Measurements from ENCODE around the gene LIX1L.

DNA sequence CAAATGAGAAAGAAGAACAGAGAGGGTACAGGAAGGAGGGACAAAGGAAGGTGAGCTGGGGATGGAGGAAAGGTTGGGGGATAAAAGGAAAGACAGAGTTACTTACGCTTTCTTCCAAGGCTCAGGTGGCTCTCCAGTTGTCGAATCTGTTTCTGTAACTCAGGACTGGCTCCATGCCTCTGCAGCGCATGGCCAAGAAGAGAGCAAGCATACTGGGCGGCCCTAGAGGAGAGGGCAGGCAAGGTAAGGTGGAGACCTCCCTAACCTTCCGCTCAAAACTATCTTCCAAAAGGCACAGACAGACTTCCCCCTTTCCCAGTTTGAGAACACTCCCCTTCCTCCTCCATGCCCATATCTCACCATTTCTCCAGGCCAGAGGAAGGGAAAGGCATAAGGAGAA is 40.2 kb downstream of the LIX1L start:
- TF ChIP-seq POLR2AphosphoS5 (IDR thresholded peaks at IDR 0.05; ENCODE audit: low read depth, low read length): no peak
- no peak for TF ChIP-seq POLR2A (IDR thresholded peaks at IDR 0.05; ENCODE audit: low read depth, low read length)

All from GM12892 (cell line).